GM23338 (cell line): ENCODE measurements around the gene NEIL3. TPM values are rescaled to one million over a fixed set of nuclear protein-coding genes. Genes with fewer than 3 reads are reported as not detected.

Experiments used
- ATAC-seq: fragments of 200-7000 bp; cut with Tn5 transposase; 3 replicates; pipeline ENCODE4 v1.9.1; 2020
- DNase-seq: peaks from one replicate; pipeline ENCODE4 v3.0.0-alpha.2; 2015; ENCODE audit warnings: low spot score
- H2AFZ ChIP-seq: fragments of 200-600 bp; sonication (generic); 2 replicates; pipeline ENCODE4 v1.8.0; 2016; ENCODE audit warnings: antibody characterized with exemption, mild to moderate bottlenecking, moderate library complexity
- H3F3A ChIP-seq: fragments of 200-600 bp; sonication (generic); replicated peaks from 2 replicates; pipeline ENCODE4 v1.8.0; 2017; ENCODE audit warnings: antibody characterized with exemption, mixed run types, low read depth
- H3K27ac ChIP-seq: fragments of 200-600 bp; sonication (generic); 2 replicates; pipeline ENCODE4 v1.6.1; 2016; ENCODE audit warnings: low read depth
- H3K27me3 ChIP-seq: fragments of 200-600 bp; sonication (generic); 2 replicates; pipeline ENCODE4 v1.8.0; 2016; ENCODE audit warnings: mild to moderate bottlenecking, mixed run types, moderate library complexity; ENCODE audit not compliant: insufficient read depth
- H3K36me3 ChIP-seq: fragments of 200-600 bp; sonication (generic); 2 replicates; pipeline ENCODE4 v1.8.0; 2016; ENCODE audit warnings: mild to moderate bottlenecking; ENCODE audit not compliant: insufficient read depth
- H3K4me1 ChIP-seq: fragments of 200-600 bp; sonication (generic); 2 replicates; pipeline ENCODE4 v1.8.0; 2016; ENCODE audit warnings: mild to moderate bottlenecking, moderate library complexity; ENCODE audit not compliant: insufficient read depth
- H3K4me2 ChIP-seq: fragments of 200-600 bp; sonication (generic); 2 replicates; pipeline ENCODE4 v1.7.1; 2017; ENCODE audit warnings: mixed run types
- H3K4me3 ChIP-seq: fragments of 200-600 bp; sonication (generic); 2 replicates; pipeline ENCODE4 v1.6.1; 2016; ENCODE audit warnings: mixed run types
- H3K79me2 ChIP-seq: fragments of 200-600 bp; sonication (generic); replicated peaks from 2 replicates; pipeline ENCODE4 v1.8.0; 2017; ENCODE audit warnings: mild to moderate bottlenecking; ENCODE audit not compliant: insufficient read depth
- H3K9me2 ChIP-seq: fragments of 200-600 bp; sonication (generic); 2 replicates; pipeline ENCODE4 v1.8.0; 2017; ENCODE audit not compliant: insufficient read depth
- H4K20me1 ChIP-seq: fragments of 200-600 bp; sonication (generic); replicated peaks from 2 replicates; pipeline ENCODE4 v1.8.0; 2017; ENCODE audit warnings: mild to moderate bottlenecking; ENCODE audit not compliant: insufficient read depth
- H3K27ac Mint-ChIP-seq: 2 replicates; pipeline ENCODE4 v1.8.0; 2020; ENCODE audit warnings: inconsistent platforms, mild to moderate bottlenecking, moderate library complexity, mixed read lengths
- H3K27me3 Mint-ChIP-seq: 3 replicates; pipeline ENCODE4 v1.8.0; 2022; ENCODE audit warnings: low read depth, mild to moderate bottlenecking, moderate library complexity, mixed read lengths, inconsistent platforms; ENCODE audit not compliant: insufficient read depth, poor library complexity
- H3K36me3 Mint-ChIP-seq: 3 replicates; pipeline ENCODE4 v1.8.0; 2021; ENCODE audit warnings: low read depth, mild to moderate bottlenecking, inconsistent platforms, moderate library complexity, mixed read lengths
- H3K4me1 Mint-ChIP-seq: 3 replicates; pipeline ENCODE4 v1.8.0; 2020; ENCODE audit warnings: mild to moderate bottlenecking, inconsistent platforms, mixed read lengths
- H3K4me3 Mint-ChIP-seq: 3 replicates; pipeline ENCODE4 v1.8.0; 2021; ENCODE audit warnings: moderate library complexity, mild to moderate bottlenecking, inconsistent platforms, mixed read lengths
- H3K9me3 Mint-ChIP-seq: 3 replicates; pipeline ENCODE4 v1.8.0; 2020; ENCODE audit warnings: moderate library complexity, mild to moderate bottlenecking, inconsistent platforms, mixed read lengths
- CREB1 ChIP-seq: fragments of 250-450 bp; sonication (Bioruptor Pico); IDR thresholded peaks from 2 replicates; pipeline ENCODE4 v1.5.0; 2020; ENCODE audit warnings: low read depth, mild to moderate bottlenecking, moderate library complexity
- EZH2 ChIP-seq: fragments of 200-600 bp; sonication (generic); IDR thresholded peaks from one replicate; pipeline ENCODE4 v1.8.0; 2017; ENCODE audit warnings: antibody characterized with exemption, mild to moderate bottlenecking, low read depth; ENCODE audit not compliant: unreplicated experiment
- EZH2phosphoT487 ChIP-seq: fragments of 200-600 bp; sonication (generic); IDR thresholded peaks from one replicate; pipeline ENCODE4 v1.8.1; 2018; ENCODE audit warnings: antibody characterized with exemption; ENCODE audit not compliant: unreplicated experiment
- JUNB ChIP-seq: IDR thresholded peaks from one replicate; pipeline ENCODE4 v1.6.1; 2016; ENCODE audit warnings: antibody characterized with exemption; ENCODE audit not compliant: unreplicated experiment
- NANOG ChIP-seq: IDR thresholded peaks from 2 replicates; pipeline ENCODE4 v1.6.1; 2016; ENCODE audit warnings: antibody characterized with exemption, borderline replicate concordance
- POLR2AphosphoS5 ChIP-seq: IDR thresholded peaks from 2 replicates; pipeline ENCODE4 v1.6.1; 2016; ENCODE audit warnings: antibody characterized with exemption, low read depth
- STAT1 ChIP-seq: IDR thresholded peaks from one replicate; pipeline ENCODE4 v1.6.1; 2016; ENCODE audit warnings: antibody characterized with exemption; ENCODE audit not compliant: unreplicated experiment
- ZNF114 ChIP-seq: fragments of 250-450 bp; sonication (Bioruptor Pico); IDR thresholded peaks from 2 replicates; pipeline ENCODE4 v1.5.0; 2020; ENCODE audit warnings: mild to moderate bottlenecking, moderate library complexity
- ZNF331 ChIP-seq: fragments of 250-450 bp; sonication (Bioruptor Pico); IDR thresholded peaks from 2 replicates; pipeline ENCODE4 v1.5.0; 2020; ENCODE audit warnings: low read depth, mild to moderate bottlenecking, moderate library complexity
- polyA plus RNA-seq: library from polyadenylated mRNA; unstranded; fragments of >200 nt; fragmentation: Nextera tagmentation; extraction: Ambion mirVana; gene quantifications from 2 replicates; pipeline ENCODE4 v1.2.1, GENCODE V29; 2016
- total RNA-seq: library from RNA; depleted of rRNA; stranded (reverse); fragments of >200 nt; shearing (Covaris generic); gene quantifications from 2 replicates; pipeline ENCODE4 v1.2.3, GENCODE V29; 2014
- TF ChIP-seq, protein P1 (sequence below): fragments of 250-450 bp; sonication (Bioruptor Pico); IDR thresholded peaks from 2 replicates; pipeline ENCODE4 v1.5.0; 2020; ENCODE audit warnings: mild to moderate bottlenecking, moderate library complexity
- TF ChIP-seq, protein P2 (sequence below), 2 experiments: fragments of 200-600 bp in 1 of 2; sonication (generic) in 1 of 2; conservative IDR thresholded peaks; 2 replicates each; pipeline versions ENCODE4 v1.5.1 to v1.6.1; 2016 to 2017; ENCODE audit warnings: antibody characterized with exemption in 2 of 2, low read depth in 2 of 2, mild to moderate bottlenecking in 2 of 2, moderate library complexity in 1 of 2
- TF ChIP-seq, protein P3 (sequence below): IDR thresholded peaks from 2 replicates; pipeline ENCODE4 v1.6.1; 2016; ENCODE audit warnings: antibody characterized with exemption
- TF ChIP-seq, protein P4 (sequence below): IDR thresholded peaks from one replicate; pipeline ENCODE4 v1.6.1; 2018; ENCODE audit warnings: antibody characterized with exemption; ENCODE audit not compliant: unreplicated experiment

Gene NEIL3
- total and polyA plus RNA-seq, 2 experiments from 2014 or later = 11.8 to 15.4 TPM

DNA sequence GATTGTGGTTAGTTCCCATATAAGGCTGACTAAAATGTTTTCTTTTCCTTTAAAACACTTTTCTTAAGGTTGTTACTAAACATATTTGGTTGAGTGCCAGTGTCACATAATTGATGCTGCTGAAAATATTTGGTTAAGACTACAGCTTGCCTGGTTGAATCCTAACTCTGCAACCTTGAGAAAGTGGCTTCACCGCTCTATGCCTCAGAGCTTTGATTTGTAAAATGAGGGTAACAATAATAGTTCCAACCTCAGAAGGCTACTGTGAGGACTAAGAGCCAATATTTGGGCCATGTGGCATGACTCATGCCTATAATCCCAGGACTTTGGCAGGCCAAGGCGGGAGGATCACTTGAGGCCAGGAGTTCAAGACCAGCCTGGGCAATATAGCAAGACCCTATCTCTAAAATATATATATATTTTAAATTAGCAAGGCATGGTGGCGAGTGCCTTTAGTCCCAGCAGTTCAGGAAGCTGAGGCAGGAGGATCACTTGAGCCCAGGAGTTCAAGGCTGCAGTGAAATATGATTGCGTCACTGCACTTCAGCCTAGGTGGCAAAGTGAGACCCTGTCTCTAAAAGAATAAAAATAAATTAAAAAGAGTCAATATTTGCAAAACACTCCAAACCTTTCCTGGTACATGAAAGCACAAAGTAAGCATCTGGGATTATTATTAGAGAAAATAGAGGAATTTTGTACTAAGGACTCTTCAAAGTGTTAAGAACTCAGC is 7.1 kb upstream of the NEIL3 start:
- TF ChIP-seq, protein P1, sequence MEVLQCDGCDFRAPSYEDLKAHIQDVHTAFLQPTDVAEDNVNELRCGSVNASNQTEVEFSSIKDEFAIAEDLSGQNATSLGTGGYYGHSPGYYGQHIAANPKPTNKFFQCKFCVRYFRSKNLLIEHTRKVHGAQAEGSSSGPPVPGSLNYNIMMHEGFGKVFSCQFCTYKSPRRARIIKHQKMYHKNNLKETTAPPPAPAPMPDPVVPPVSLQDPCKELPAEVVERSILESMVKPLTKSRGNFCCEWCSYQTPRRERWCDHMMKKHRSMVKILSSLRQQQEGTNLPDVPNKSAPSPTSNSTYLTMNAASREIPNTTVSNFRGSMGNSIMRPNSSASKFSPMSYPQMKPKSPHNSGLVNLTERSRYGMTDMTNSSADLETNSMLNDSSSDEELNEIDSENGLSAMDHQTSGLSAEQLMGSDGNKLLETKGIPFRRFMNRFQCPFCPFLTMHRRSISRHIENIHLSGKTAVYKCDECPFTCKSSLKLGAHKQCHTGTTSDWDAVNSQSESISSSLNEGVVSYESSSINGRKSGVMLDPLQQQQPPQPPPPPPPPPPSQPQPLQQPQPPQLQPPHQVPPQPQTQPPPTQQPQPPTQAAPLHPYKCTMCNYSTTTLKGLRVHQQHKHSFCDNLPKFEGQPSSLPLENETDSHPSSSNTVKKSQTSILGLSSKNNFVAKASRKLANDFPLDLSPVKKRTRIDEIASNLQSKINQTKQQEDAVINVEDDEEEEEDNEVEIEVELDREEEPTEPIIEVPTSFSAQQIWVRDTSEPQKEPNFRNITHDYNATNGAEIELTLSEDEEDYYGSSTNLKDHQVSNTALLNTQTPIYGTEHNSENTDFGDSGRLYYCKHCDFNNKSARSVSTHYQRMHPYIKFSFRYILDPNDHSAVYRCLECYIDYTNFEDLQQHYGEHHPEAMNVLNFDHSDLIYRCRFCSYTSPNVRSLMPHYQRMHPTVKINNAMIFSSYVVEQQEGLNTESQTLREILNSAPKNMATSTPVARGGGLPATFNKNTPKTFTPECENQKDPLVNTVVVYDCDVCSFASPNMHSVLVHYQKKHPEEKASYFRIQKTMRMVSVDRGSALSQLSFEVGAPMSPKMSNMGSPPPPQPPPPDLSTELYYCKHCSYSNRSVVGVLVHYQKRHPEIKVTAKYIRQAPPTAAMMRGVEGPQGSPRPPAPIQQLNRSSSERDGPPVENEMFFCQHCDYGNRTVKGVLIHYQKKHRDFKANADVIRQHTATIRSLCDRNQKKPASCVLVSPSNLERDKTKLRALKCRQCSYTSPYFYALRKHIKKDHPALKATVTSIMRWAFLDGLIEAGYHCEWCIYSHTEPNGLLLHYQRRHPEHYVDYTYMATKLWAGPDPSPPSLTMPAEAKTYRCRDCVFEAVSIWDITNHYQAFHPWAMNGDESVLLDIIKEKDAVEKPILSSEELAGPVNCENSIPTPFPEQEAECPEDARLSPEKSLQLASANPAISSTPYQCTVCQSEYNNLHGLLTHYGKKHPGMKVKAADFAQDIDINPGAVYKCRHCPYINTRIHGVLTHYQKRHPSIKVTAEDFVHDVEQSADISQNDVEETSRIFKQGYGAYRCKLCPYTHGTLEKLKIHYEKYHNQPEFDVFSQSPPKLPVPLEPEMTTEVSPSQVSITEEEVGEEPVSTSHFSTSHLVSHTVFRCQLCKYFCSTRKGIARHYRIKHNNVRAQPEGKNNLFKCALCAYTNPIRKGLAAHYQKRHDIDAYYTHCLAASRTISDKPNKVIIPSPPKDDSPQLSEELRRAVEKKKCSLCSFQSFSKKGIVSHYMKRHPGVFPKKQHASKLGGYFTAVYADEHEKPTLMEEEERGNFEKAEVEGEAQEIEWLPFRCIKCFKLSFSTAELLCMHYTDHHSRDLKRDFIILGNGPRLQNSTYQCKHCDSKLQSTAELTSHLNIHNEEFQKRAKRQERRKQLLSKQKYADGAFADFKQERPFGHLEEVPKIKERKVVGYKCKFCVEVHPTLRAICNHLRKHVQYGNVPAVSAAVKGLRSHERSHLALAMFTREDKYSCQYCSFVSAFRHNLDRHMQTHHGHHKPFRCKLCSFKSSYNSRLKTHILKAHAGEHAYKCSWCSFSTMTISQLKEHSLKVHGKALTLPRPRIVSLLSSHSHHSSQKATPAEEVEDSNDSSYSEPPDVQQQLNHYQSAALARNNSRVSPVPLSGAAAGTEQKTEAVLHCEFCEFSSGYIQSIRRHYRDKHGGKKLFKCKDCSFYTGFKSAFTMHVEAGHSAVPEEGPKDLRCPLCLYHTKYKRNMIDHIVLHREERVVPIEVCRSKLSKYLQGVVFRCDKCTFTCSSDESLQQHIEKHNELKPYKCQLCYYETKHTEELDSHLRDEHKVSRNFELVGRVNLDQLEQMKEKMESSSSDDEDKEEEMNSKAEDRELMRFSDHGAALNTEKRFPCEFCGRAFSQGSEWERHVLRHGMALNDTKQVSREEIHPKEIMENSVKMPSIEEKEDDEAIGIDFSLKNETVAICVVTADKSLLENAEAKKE = no peak
- TF ChIP-seq, protein P2, sequence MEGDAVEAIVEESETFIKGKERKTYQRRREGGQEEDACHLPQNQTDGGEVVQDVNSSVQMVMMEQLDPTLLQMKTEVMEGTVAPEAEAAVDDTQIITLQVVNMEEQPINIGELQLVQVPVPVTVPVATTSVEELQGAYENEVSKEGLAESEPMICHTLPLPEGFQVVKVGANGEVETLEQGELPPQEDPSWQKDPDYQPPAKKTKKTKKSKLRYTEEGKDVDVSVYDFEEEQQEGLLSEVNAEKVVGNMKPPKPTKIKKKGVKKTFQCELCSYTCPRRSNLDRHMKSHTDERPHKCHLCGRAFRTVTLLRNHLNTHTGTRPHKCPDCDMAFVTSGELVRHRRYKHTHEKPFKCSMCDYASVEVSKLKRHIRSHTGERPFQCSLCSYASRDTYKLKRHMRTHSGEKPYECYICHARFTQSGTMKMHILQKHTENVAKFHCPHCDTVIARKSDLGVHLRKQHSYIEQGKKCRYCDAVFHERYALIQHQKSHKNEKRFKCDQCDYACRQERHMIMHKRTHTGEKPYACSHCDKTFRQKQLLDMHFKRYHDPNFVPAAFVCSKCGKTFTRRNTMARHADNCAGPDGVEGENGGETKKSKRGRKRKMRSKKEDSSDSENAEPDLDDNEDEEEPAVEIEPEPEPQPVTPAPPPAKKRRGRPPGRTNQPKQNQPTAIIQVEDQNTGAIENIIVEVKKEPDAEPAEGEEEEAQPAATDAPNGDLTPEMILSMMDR (conservative IDR thresholded peaks at IDR 0.05; ENCODE audit: low read depth in 2 of 2) = no peak
- TF ChIP-seq STAT1 (no peak), EZH2phosphoT487 (no peak), JUNB (no peak), NANOG (no peak), POLR2AphosphoS5 (no peak), CREB1 (CRISPR knock-in tag) (no peak), EZH2 (no peak), ZNF114 (CRISPR knock-in tag) (no peak), ZNF331 (CRISPR knock-in tag) (no peak)
- TF ChIP-seq, protein P3, sequence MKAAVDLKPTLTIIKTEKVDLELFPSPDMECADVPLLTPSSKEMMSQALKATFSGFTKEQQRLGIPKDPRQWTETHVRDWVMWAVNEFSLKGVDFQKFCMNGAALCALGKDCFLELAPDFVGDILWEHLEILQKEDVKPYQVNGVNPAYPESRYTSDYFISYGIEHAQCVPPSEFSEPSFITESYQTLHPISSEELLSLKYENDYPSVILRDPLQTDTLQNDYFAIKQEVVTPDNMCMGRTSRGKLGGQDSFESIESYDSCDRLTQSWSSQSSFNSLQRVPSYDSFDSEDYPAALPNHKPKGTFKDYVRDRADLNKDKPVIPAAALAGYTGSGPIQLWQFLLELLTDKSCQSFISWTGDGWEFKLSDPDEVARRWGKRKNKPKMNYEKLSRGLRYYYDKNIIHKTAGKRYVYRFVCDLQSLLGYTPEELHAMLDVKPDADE = no peak
- TF ChIP-seq, protein P4, sequence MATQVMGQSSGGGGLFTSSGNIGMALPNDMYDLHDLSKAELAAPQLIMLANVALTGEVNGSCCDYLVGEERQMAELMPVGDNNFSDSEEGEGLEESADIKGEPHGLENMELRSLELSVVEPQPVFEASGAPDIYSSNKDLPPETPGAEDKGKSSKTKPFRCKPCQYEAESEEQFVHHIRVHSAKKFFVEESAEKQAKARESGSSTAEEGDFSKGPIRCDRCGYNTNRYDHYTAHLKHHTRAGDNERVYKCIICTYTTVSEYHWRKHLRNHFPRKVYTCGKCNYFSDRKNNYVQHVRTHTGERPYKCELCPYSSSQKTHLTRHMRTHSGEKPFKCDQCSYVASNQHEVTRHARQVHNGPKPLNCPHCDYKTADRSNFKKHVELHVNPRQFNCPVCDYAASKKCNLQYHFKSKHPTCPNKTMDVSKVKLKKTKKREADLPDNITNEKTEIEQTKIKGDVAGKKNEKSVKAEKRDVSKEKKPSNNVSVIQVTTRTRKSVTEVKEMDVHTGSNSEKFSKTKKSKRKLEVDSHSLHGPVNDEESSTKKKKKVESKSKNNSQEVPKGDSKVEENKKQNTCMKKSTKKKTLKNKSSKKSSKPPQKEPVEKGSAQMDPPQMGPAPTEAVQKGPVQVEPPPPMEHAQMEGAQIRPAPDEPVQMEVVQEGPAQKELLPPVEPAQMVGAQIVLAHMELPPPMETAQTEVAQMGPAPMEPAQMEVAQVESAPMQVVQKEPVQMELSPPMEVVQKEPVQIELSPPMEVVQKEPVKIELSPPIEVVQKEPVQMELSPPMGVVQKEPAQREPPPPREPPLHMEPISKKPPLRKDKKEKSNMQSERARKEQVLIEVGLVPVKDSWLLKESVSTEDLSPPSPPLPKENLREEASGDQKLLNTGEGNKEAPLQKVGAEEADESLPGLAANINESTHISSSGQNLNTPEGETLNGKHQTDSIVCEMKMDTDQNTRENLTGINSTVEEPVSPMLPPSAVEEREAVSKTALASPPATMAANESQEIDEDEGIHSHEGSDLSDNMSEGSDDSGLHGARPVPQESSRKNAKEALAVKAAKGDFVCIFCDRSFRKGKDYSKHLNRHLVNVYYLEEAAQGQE = no peak
- Mint-ChIP-seq H3K27me3 (no peaks in the 10 kb centered on the region), H3K27ac (no peak overlapping the region), H3K9me3 (peaks cover 7% of the 10 kb centered on the region), H3K4me3 (no peak overlapping the region), H3K4me1 (no peaks in the 10 kb centered on the region), H3K36me3 (peaks cover 7% of the 10 kb centered on the region; the same call in 2 of the 3 replicates)
- no peak overlapping the region for H3K4me2 ChIP-seq
- no peaks in the 10 kb centered on the region for H3K27me3 ChIP-seq
- no peaks in the 10 kb centered on the region for H4K20me1 ChIP-seq
- no peaks in the 10 kb centered on the region for H3K79me2 ChIP-seq
- H3K27ac ChIP-seq = no peak overlapping the region
- no peak overlapping the region for H3K4me3 ChIP-seq
- DNase-seq (no peak), ATAC-seq (no peak)
- H2AFZ ChIP-seq = no peak overlapping the region
- no peaks in the 10 kb centered on the region for H3K4me1 ChIP-seq
- no peaks in the 10 kb centered on the region for H3K9me2 ChIP-seq
- no peaks in the 10 kb centered on the region for H3K36me3 ChIP-seq
- H3F3A ChIP-seq = no peaks in the 10 kb centered on the region
